Measurements from ENCODE around the gene KRT37. TPM values are rescaled to one million over a fixed set of nuclear protein-coding genes. Genes with fewer than 3 reads are reported as not detected.

KRT37 gene
- total RNA-seq, 1 donor from 2014 or later, result not detected

- no peak for TF ChIP-seq CTCF (conservative IDR thresholded peaks at IDR 0.05)
- Mint-ChIP-seq H3K27ac (no peak overlapping the region), H3K9me3 (no peaks in the 10 kb centered on the region), H3K36me3 (no peaks in the 10 kb centered on the region), H3K4me3 (no peak overlapping the region), H3K27me3 (no peaks in the 10 kb centered on the region), H3K4me1 (ENCODE audit: unreplicated experiment) (peaks cover 12% of the 10 kb centered on the region)
- no peak for DNase-seq (ENCODE audit: extremely low spot score, unreplicated experiment)
Measured at GRCh38 chr17:41392278-41392677, 32.1 kb downstream of the KRT37 start.

GRCh38 chr17:41391535-41391934, 32.9 kb downstream of the KRT37 start:
- no peak for TF ChIP-seq CTCF (conservative IDR thresholded peaks at IDR 0.05)
- H3K4me1 Mint-ChIP-seq (ENCODE audit: unreplicated experiment), result peaks cover 12% of the 10 kb centered on the region
- no peak overlapping the region for H3K27ac Mint-ChIP-seq
- H3K4me3 Mint-ChIP-seq, result no peak overlapping the region
- peaks cover 3% of the 10 kb centered on the region for H3K9me3 Mint-ChIP-seq
- DNase-seq (ENCODE audit: extremely low spot score, unreplicated experiment), result no peak
- no peaks in the 10 kb centered on the region for H3K27me3 Mint-ChIP-seq
- no peaks in the 10 kb centered on the region for H3K36me3 Mint-ChIP-seq

GRCh38 chr17:41390411-41390938, 33.9 kb downstream of the KRT37 start:
- no peaks in the 10 kb centered on the region for H3K27me3 Mint-ChIP-seq
- H3K4me3 Mint-ChIP-seq, result no peak overlapping the region
- no peaks in the 10 kb centered on the region for H3K36me3 Mint-ChIP-seq

GRCh38 chr17:41387670-41388069, 36.7 kb downstream of the KRT37 start:
- no peaks in the 10 kb centered on the region for H3K36me3 Mint-ChIP-seq
- H3K4me3 Mint-ChIP-seq, result no peak overlapping the region
- peaks cover 12% of the 10 kb centered on the region for H3K4me1 Mint-ChIP-seq (ENCODE audit: unreplicated experiment)
- H3K9me3 Mint-ChIP-seq, result peaks cover 7% of the 10 kb centered on the region
- no peaks in the 10 kb centered on the region for H3K27me3 Mint-ChIP-seq
- TF ChIP-seq CTCF (conservative IDR thresholded peaks at IDR 0.05), result no peak
- H3K27ac Mint-ChIP-seq, result no peak overlapping the region
- DNase-seq (ENCODE audit: extremely low spot score, unreplicated experiment), result no peak

More at GRCh38 chr17:41390411-41390938, 33.9 kb downstream of the KRT37 start:
- DNase-seq (ENCODE audit: extremely low spot score, unreplicated experiment), result no peak
- peak overlapping the region; percentile 24 for H3K27ac Mint-ChIP-seq
- H3K9me3 Mint-ChIP-seq, result peaks cover 7% of the 10 kb centered on the region
- peaks cover 12% of the 10 kb centered on the region for H3K4me1 Mint-ChIP-seq (ENCODE audit: unreplicated experiment)
- no peak for TF ChIP-seq CTCF (conservative IDR thresholded peaks at IDR 0.05)

GRCh38 chr17:41386227-41386626, 38.2 kb downstream of the KRT37 start:
- Mint-ChIP-seq H3K27ac (no peak overlapping the region), H3K4me3 (no peak overlapping the region), H3K27me3 (no peaks in the 10 kb centered on the region), H3K4me1 (ENCODE audit: unreplicated experiment) (peaks cover 11% of the 10 kb centered on the region), H3K36me3 (no peaks in the 10 kb centered on the region), H3K9me3 (peaks cover 7% of the 10 kb centered on the region)
- no peak for DNase-seq (ENCODE audit: extremely low spot score, unreplicated experiment)
- no peak for TF ChIP-seq CTCF (conservative IDR thresholded peaks at IDR 0.05)

- H3K4me1 Mint-ChIP-seq (ENCODE audit: unreplicated experiment), result no peaks in the 10 kb centered on the region
- H3K27ac Mint-ChIP-seq, result no peak overlapping the region
- no peak for TF ChIP-seq CTCF (conservative IDR thresholded peaks at IDR 0.05)
- H3K4me3 Mint-ChIP-seq, result no peak overlapping the region
- DNase-seq (ENCODE audit: extremely low spot score, unreplicated experiment), result no peak
- peaks cover 4% of the 10 kb centered on the region for H3K27me3 Mint-ChIP-seq
- peaks cover 7% of the 10 kb centered on the region for H3K9me3 Mint-ChIP-seq
- no peaks in the 10 kb centered on the region for H3K36me3 Mint-ChIP-seq
Measured at GRCh38 chr17:41383690-41384089, 40.7 kb downstream of the KRT37 start.

Measured in type B pancreatic cell (in vitro differentiated cells).